PFSK-1 (cell line): ENCODE results near the gene ATG16L2.

ENCODE experiments used
- FOXP2 ChIP-seq: optimal IDR thresholded peaks from 2 replicates; pipeline ENCODE3; 2011; ENCODE audit warnings: borderline replicate concordance, control low read depth, inconsistent platforms; ENCODE audit not compliant: insufficient read depth; ENCODE audit errors: extremely low read length, extremely low read depth
- POLR2AphosphoS5 ChIP-seq: IDR thresholded peaks from 2 replicates; pipeline ENCODE4 v1.6.1; 2012; ENCODE audit warnings: low read depth, mild to moderate bottlenecking, control low read depth, low read length, moderate library complexity
- REST ChIP-seq, 2 experiments: IDR thresholded peaks; 2 replicates each; pipeline versions ENCODE4 v1.6.1 to v1.8.0; 2011 to 2012; ENCODE audit warnings: low read depth in 2 of 2, low read length in 2 of 2, control low read depth in 1 of 2, inconsistent platforms in 1 of 2, mild to moderate bottlenecking in 1 of 2, moderate library complexity in 1 of 2; ENCODE audit not compliant: insufficient read depth in 1 of 2
- SIN3A ChIP-seq: IDR thresholded peaks from 2 replicates; pipeline ENCODE4 v1.6.1; 2012; ENCODE audit warnings: mild to moderate bottlenecking, low read length, moderate library complexity, borderline replicate concordance; ENCODE audit not compliant: insufficient read depth
- TAF1 ChIP-seq: IDR thresholded peaks from 2 replicates; pipeline ENCODE4 v1.6.1; 2012; ENCODE audit warnings: low read length, control low read depth, borderline replicate concordance; ENCODE audit not compliant: insufficient read depth

The ATG16L2 gene

GRCh38 chr11:72841397-72841796 lies 27.2 kb downstream of the ATG16L2 start:
- TF ChIP-seq FOXP2, result no peak
- no peak for TF ChIP-seq POLR2AphosphoS5
- no peak for TF ChIP-seq SIN3A
- TF ChIP-seq REST (IDR thresholded peaks at IDR 0.05; ENCODE audit: insufficient read depth in 1 of 2, low read depth in 2 of 2, low read length in 2 of 2), result no peak
- no peak for TF ChIP-seq TAF1

GRCh38 chr11:72842126-72842525 lies 27.9 kb downstream of the ATG16L2 start:
- TF ChIP-seq FOXP2 (no peak), POLR2AphosphoS5 (no peak)

GRCh38 chr11:72842653-72843330 lies 28.6 kb downstream of the ATG16L2 start:
- TF ChIP-seq REST (IDR thresholded peaks at IDR 0.05; ENCODE audit: insufficient read depth in 1 of 2, low read depth in 2 of 2, low read length in 2 of 2), result no peak
- TF ChIP-seq POLR2AphosphoS5, result no peak
- no peak for TF ChIP-seq FOXP2
- no peak for TF ChIP-seq SIN3A
- no peak for TF ChIP-seq TAF1

GRCh38 chr11:72844356-72844755 lies 30.1 kb downstream of the ATG16L2 start:
- TF ChIP-seq SIN3A (no peak), TAF1 (no peak), REST (IDR thresholded peaks at IDR 0.05; ENCODE audit: insufficient read depth in 1 of 2, low read depth in 2 of 2, low read length in 2 of 2) (no peak), POLR2AphosphoS5 (no peak), FOXP2 (no peak)

GRCh38 chr11:72848846-72849466 lies 34.7 kb downstream of the ATG16L2 start:
- TF ChIP-seq TAF1, result no peak
- no peak for TF ChIP-seq FOXP2
- no peak for TF ChIP-seq SIN3A
- no peak for TF ChIP-seq REST (IDR thresholded peaks at IDR 0.05; ENCODE audit: insufficient read depth in 1 of 2, low read depth in 2 of 2, low read length in 2 of 2)
- no peak for TF ChIP-seq POLR2AphosphoS5
